SU-DHL-6 (cell line): ENCODE data around the gene BLM.

ENCODE experiments used
- CTCF ChIP-seq: fragments of 200-600 bp; sonication (generic); IDR thresholded peaks from one replicate; pipeline ENCODE4 v1.5.1; 2017; ENCODE audit warnings: antibody characterized with exemption, mild to moderate bottlenecking, low read length, moderate library complexity; ENCODE audit not compliant: insufficient read depth, poor library complexity, severe bottlenecking
- EZH2phosphoT487 ChIP-seq: fragments of 200-600 bp; sonication (generic), shearing (Covaris generic); conservative IDR thresholded peaks from 2 replicates; pipeline ENCODE4 v1.6.1; 2018; ENCODE audit warnings: mild to moderate bottlenecking, antibody characterized with exemption, low read length, moderate library complexity, mixed read lengths

- no peak for TF ChIP-seq CTCF
- TF ChIP-seq EZH2phosphoT487 = no peak
Measured at GRCh38 chr15:90735923-90736322, 18.8 kb downstream of the BLM start.
